SU-DHL-6 (cell line): ENCODE results near the gene EBPL.

ENCODE experiments used
- H2AFZ ChIP-seq: fragments of 200-600 bp; sonication (generic); 2 replicates; pipeline ENCODE4 v1.6.1; 2014; ENCODE audit warnings: low read depth, mild to moderate bottlenecking, moderate library complexity, mixed read lengths, antibody characterized with exemption, low read length; ENCODE audit not compliant: severe bottlenecking
- H3F3A ChIP-seq: fragments of 200-600 bp; shearing (Covaris generic); 2 replicates; pipeline ENCODE4 v1.6.0; 2016; ENCODE audit warnings: antibody characterized with exemption, mild to moderate bottlenecking; ENCODE audit not compliant: insufficient read depth
- H3K27ac ChIP-seq: fragments of 200-600 bp; sonication (generic); 2 replicates; pipeline ENCODE4 v1.5.1; 2016; ENCODE audit warnings: low read depth, mild to moderate bottlenecking, low read length, moderate library complexity, mixed read lengths
- H3K27me3 ChIP-seq: fragments of 200-600 bp; sonication (generic), shearing (Covaris generic); 2 replicates; pipeline ENCODE4 v1.6.0; 2014; ENCODE audit warnings: mild to moderate bottlenecking, low read length
- H3K36me3 ChIP-seq: fragments of 200-600 bp; sonication (generic); 2 replicates; pipeline ENCODE4 v1.6.1; 2014; ENCODE audit warnings: mild to moderate bottlenecking, low read length, mixed read lengths
- H3K4me2 ChIP-seq: fragments of 300-600, 200-600 bp; shearing (Covaris generic), sonication (generic); 2 replicates; pipeline ENCODE4 v1.6.0; 2014; ENCODE audit warnings: low read length, low read depth, mild to moderate bottlenecking; ENCODE audit not compliant: poor library complexity, severe bottlenecking
- H3K4me3 ChIP-seq: fragments of 200-600 bp; sonication (generic); 2 replicates; pipeline ENCODE4 v1.5.1; 2014; ENCODE audit warnings: antibody characterized with exemption, low read length, mild to moderate bottlenecking, mixed read lengths; ENCODE audit not compliant: insufficient read depth, poor library complexity, severe bottlenecking
- H3K79me2 ChIP-seq: fragments of 200-600 bp; sonication (generic); 2 replicates; pipeline ENCODE4 v1.6.1; 2014; ENCODE audit warnings: mild to moderate bottlenecking, low read length, moderate library complexity; ENCODE audit not compliant: insufficient read depth
- H3K9ac ChIP-seq: fragments of 200-600 bp; sonication (generic); 2 replicates; pipeline ENCODE4 v1.7.0; 2014; ENCODE audit warnings: mild to moderate bottlenecking, low read length
- H3K9me2 ChIP-seq: fragments of 200-600 bp; sonication (generic); replicated peaks from 2 replicates; pipeline ENCODE4 v1.6.1; 2014; ENCODE audit warnings: low read length; ENCODE audit not compliant: insufficient read depth
- H3K9me3 ChIP-seq: fragments of 200-600 bp; sonication (generic); 2 replicates; pipeline ENCODE4 v1.6.1; 2014; ENCODE audit warnings: low read length, mixed read lengths; ENCODE audit not compliant: insufficient read depth
- H4K20me1 ChIP-seq: fragments of 200-600 bp; sonication (generic); 2 replicates; pipeline ENCODE4 v1.6.1; 2014; ENCODE audit warnings: low read depth, mild to moderate bottlenecking, antibody characterized with exemption, low read length, moderate library complexity, mixed read lengths
- CTCF ChIP-seq: fragments of 200-600 bp; sonication (generic); IDR thresholded peaks from one replicate; pipeline ENCODE4 v1.5.1; 2017; ENCODE audit warnings: antibody characterized with exemption, mild to moderate bottlenecking, low read length, moderate library complexity; ENCODE audit not compliant: insufficient read depth, poor library complexity, severe bottlenecking
- EZH2phosphoT487 ChIP-seq: fragments of 200-600 bp; sonication (generic), shearing (Covaris generic); conservative IDR thresholded peaks from 2 replicates; pipeline ENCODE4 v1.6.1; 2018; ENCODE audit warnings: mild to moderate bottlenecking, antibody characterized with exemption, low read length, moderate library complexity, mixed read lengths

The EBPL gene

GRCh38 chr13:49655906-49656305 is 35.4 kb downstream of the EBPL start:
- Histone ChIP-seq H3K9ac (no peak overlapping the region), H3K27ac (no peak overlapping the region), H3K79me2 (no peaks in the 10 kb centered on the region), H3K9me3 (no peaks in the 10 kb centered on the region), H3F3A (peaks cover 9% of the 10 kb centered on the region; the same call in 1 of the 2 replicates), H3K4me2 (no peak overlapping the region), H3K4me3 (no peak overlapping the region), H4K20me1 (no peaks in the 10 kb centered on the region), H3K9me2 (no peaks in the 10 kb centered on the region), H3K36me3 (no peaks in the 10 kb centered on the region), H2AFZ (no peak overlapping the region), H3K27me3 (no peaks in the 10 kb centered on the region)
- TF ChIP-seq CTCF (no peak), EZH2phosphoT487 (no peak)

GRCh38 chr13:49654011-49654410 is 37.3 kb downstream of the EBPL start:
- H3K4me3 ChIP-seq: no peak overlapping the region
- H3K27ac ChIP-seq: no peak overlapping the region
- TF ChIP-seq CTCF (no peak), EZH2phosphoT487 (no peak)
- no peaks in the 10 kb centered on the region for H3K27me3 ChIP-seq
- H3K79me2 ChIP-seq: no peaks in the 10 kb centered on the region
- H2AFZ ChIP-seq: no peak overlapping the region
- H3K9ac ChIP-seq: no peak overlapping the region
- no peaks in the 10 kb centered on the region for H3K9me2 ChIP-seq
- peaks cover 6% of the 10 kb centered on the region; the same call in 1 of the 2 replicates for H3F3A ChIP-seq
- no peaks in the 10 kb centered on the region for H3K9me3 ChIP-seq
- H3K36me3 ChIP-seq: no peaks in the 10 kb centered on the region
- no peak overlapping the region for H3K4me2 ChIP-seq
- H4K20me1 ChIP-seq: no peaks in the 10 kb centered on the region

- Histone ChIP-seq H2AFZ (no peak overlapping the region), H3K79me2 (no peaks in the 10 kb centered on the region), H3F3A (peaks cover 6% of the 10 kb centered on the region; the same call in 1 of the 2 replicates), H3K27me3 (no peaks in the 10 kb centered on the region), H3K27ac (no peak overlapping the region), H3K4me2 (no peak overlapping the region), H3K4me3 (no peak overlapping the region), H4K20me1 (no peaks in the 10 kb centered on the region), H3K36me3 (no peaks in the 10 kb centered on the region), H3K9ac (no peak overlapping the region), H3K9me3 (no peaks in the 10 kb centered on the region), H3K9me2 (no peaks in the 10 kb centered on the region)
- TF ChIP-seq EZH2phosphoT487: no peak
- TF ChIP-seq CTCF: no peak
Observed at GRCh38 chr13:49653478-49653877, 37.8 kb downstream of the EBPL start.
